OCI-M1 (cell line): ENCODE measurements around the gene MRGPRG.

Experiments
- DNase-seq: peaks from one replicate; lab custom pipeline; 2025; lab: John Stamatoyannopoulos, UW

The MRGPRG gene

DNA sequence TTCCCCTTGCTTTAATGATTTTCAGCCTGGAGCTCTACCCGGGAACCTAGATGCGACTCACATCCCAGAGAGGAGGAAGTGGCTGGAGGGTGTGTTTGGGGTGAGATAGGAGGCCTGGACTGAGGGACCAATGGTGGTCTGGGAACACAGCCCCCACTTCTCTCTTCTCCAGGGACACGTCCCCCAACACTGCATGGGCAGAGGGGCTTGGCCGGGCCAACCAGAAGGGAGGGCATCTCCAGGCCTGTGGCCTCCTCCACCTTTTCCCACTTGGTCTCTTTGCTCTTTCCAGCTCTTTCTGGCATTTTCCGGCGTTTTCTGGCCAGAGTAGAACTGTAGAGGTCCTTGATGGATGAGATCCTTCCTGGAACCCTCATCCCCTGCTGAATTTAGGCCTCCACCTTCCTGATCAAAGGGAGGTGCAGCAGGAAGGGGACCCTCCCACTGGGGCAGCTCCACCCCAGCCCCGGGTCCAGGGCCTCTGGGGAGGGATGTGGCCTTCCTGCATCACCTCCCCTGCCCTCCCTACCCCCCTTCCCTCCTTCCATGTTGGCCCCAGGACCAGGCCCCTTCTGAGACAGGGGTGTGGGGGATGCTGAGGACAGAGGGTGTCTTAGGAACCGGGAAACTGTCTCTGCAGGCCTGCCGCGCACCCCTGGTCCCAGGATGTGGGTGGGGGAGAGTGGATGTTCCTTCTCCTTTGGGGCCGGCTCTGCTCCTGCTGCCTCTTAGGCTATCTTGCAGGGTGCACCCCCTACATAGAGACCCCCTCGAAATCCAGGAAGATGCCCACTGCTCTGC lies 24.4 kb downstream of the MRGPRG start:
- no peak for DNase-seq

DNA sequence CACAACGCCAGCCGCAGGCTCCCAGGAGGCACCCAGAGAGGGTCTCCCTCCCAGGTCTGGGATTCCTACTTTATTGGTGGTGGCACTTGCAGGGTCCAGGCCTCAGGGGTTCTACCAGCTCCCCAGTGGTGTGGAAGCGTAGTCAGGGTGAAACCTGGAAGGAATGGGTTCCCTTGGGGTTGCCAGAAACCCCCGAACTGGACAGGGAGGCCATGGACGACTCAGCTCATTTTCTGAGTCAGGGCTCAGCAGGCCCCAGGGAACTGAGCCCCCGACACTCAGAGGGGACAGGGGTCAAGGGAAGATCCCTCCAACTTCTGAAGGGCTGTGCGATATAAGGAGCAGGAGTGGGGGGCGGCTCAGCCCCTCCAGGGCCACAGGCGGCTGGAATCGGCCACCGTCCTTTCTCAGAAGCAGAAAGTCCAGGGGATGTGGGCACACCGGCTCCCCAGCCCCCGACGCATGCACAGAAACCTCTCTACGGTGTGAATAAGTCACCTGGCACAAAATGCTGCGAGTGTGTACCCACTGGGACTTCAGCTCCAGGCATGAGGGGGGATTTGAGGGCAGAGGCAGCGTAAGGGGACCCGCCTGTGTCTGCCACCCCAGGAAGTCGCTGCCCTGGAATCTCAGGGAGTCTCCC lies 25.1 kb downstream of the MRGPRG start:
- DNase-seq = no peak

DNA sequence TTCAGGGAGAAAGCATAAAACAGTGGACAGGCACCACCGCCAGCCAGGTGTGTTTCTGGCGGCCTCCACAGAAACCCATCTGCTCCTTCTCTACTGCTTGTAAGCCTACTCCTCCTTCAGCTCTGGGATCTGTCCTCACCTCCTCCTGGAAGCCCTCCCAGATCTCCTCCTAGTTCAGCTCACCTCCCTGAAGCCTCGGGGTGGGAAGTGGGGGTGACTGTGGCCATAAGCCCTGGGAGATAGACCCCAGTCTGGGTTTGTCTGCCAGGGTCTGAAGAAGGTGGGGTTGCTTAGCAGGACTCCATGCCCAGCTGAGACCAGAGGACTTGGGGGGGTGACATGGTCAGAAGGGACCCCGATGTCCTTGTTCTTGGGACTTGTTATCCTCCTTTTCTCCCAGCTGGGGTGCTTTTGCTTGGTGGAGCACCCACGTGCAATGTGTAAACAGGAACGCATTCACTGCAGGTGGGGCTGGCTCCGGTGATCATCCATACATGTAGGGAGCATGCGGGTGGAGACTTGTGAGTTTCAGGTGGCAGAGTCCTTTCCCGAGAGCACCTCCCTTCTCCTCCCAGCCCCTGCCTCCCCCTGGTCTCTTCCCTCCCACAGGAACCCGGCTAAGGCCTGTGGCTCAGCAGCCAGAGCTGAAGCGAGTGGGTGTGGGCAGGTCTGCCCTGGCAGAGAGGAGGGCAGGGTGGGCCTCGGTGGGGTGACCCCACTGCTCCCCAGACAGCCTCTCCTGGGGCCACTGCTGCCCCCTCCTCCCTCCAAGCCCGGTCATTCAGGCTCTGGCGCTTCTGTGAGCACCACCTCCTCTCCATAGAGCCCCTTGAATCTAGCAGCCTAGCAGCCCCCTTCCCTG lies 25.9 kb downstream of the MRGPRG start:
- DNase-seq = no peak

DNA sequence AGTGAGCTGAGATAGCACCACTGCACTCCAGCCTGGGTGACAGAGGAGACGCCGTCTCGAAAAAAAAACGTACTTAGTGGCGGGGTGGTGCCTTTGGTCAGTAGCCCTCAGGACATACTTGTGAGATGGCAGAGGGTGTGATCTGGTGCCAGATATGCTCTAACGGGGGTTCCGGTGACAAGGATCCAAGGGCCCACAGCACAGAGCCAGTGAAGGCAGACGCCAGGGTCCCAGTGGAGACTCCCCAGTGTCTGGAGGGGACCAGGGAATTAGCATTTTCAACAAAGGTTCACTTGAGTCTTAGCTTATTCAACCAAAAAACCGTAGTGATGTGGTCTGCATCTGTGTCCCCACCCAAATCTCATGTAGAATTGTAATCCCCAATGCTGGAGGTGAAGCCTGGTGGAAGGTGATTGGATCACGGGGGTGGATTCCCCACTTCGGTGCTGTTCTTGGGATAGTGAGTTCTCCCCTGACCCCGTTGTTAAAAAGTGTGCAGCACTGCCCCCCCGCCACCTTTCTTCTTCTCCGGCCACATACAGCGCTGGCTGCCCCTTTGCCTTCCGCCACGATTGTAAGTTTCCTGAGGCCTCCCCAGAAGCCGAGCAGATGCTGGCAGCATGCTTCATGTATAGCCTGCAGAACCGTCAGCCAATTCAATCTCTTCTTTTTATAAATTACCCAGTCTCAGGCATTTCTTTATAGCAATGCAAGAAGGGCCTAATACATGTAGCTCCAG lies 26.9 kb downstream of the MRGPRG start:
- no peak for DNase-seq

DNA sequence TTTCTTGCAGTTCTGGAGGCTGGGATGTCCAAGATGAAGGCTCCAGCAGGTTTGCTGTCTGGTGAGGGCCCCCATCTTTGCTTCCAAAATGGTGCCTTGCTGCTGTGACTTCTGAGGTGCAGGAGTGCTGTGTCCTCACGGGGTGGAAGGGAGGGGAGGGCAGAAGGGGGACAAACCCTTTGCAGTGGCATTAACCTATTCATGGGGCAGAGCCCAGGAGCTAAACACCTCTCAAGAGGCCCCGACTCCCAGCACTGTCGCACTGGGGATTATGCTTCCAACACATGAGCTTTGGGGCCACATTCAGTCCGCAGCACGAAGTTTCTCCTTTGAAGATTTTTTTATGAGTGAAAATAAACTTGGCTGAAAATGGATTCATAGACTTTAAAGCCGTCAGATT lies 28.0 kb downstream of the MRGPRG start:
- DNase-seq = no peak

DNA sequence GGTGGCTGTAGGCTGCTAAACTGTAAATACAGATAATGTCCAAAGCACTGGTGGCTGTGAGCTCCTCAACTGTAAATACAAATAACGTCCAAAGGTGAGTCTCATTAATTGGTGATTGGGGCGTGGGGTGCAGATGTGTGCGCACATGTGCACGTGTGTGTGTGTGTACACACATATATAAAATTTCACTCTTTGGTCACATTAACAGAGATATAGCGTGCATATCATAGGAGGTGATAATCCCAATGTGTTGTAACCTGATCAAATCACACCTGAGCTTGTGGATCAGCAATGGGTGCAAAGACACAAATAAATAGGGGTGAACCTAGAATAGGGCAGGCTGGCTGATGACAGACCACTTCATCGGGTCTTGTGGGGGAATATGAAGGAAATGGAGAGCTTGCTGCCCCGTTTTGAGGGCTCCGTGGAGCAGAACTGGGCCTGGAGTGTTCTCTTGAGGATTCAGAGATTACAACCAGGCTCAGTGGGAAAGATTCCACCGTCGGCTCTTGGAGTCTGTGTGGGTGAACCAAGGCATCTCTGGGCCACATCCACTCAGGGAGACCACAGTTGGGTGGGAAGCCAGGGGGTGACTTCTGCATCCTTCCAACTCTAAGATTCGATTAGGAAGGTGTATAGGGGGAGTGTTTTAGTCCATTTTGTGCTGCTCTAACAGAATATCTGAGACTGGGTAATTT lies 28.6 kb downstream of the MRGPRG start:
- DNase-seq = no peak

DNA sequence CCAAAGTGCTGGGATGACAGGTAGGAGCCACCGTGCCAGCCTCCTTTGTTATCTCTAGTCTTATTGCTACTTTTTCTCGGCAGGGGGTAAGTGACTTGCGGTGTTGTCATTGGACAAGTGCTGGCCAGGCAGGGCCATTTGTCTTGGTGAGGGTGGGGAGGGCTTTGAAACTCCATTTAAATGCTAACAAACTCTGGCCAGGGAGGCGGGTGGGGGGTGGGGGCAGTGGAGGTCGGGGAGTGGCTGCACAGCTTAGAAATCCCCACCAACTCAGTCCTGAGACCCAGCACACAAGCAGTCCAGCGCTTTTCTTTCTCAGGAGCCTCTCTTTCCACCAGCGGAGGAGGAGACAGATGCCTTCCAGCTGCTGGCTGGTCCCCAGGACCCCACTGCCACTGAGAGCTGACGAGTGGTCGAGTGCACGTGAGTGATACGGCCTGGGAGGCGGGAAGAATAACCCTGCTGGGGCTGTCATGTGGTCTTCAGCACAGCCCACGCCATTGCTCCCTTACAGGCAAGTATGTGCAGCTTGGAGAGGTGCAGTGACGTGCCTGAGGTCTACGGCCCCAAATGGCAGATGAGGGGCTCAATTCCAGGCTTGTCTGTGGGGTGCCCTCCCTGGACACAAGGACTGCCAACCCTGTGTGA lies 29.3 kb downstream of the MRGPRG start:
- no peak for DNase-seq

DNA sequence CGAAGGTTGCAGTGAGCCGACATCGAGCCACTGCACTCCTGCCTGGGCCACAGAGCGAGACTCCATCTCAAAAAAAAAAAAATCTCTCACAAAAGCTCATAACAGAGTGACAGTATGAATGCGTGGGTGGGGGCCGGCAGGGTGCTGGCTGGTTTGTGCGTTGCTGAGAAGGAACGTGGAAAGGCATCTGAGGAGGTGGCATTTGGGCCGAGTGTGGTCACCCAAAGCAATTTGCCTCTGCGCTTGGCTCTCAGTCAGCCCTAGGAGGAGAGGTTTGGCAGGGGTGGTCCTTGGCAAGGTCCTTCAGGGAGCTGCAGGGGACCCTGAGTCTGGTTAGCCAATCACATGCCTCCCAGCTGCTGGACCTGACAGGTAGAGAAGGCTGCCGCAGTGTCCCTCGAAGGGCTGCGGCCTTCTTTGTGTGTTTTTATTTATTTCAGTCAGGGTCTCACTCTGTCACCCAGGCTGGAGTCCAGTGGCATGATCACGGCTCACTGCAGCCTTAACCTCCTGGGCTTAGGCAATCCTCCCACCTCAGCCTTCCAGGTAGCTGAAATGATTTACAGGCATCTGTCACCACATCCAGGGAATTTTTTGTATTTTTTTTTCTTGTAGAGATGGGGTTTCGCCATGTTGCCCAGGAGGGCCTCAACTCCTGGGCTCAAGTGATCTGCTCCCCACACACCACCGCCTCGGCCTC lies 30.0 kb downstream of the MRGPRG start:
- DNase-seq = no peak

DNA sequence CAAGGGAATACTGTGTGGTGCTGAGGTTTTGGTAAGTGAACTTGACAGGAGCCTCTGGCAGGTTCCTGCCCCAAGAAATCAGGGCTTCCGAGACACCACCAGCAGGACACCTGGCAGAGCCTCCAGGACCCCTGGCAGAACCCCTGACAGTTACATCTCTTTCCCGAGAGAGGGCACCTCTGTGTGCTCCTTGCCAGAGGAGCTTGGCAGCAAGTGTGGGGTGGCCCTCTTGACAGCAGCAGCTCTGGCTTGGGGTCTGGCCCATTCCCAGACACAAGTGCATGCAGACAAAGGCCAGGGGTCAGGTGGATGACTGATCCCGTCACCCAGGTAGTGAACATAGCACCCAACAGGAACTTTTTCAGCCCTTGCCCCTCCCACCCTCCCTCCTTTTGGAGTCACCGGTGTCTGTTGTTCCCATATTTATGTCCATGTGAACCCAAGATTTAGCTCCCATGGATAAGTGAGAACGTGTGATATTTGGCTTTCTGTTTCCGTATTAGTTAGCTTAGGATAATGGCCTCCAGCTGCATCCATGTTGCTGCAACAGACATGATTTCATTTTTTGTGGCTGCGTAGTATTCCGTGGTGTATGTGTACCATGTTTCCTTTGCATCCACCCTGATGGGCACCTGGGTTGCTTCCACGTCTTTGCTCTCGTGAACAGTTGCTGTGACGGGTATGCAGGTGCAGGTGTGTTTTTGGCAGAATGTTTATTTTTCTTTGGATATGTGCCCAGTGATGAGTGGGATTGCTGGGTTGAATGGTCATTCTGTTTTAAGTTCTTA lies 32.3 kb downstream of the MRGPRG start:
- no peak for DNase-seq

DNA sequence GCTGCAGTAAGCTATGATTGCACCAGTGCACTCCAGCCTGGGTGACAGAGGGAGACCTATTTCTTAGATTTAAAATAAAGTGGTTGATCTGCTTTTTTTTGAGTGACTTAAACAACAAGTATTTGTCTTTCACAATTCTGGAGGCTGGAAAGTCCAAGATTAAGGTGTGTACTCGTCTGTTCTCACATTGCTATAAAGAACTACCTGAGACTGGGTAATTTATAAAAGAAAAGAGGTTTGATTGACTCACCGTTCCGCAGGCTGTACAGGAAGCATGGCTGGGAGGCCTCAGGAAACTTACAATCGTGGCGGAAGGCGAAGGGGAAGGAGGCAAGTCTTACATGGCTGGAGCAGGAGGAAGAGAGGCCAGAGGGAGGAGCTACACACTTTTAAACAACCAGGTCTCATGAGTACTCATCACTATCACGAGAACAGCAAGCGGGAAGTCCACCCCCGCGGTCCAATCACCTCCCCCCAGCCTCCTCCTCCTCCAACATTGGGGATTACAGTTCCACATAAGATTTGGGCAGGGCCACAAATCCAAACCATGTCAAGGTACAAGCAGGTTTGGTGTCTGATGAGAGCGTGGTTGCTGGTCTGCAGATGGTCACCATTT lies 33.8 kb downstream of the MRGPRG start:
- DNase-seq = peak; percentile 8

DNA sequence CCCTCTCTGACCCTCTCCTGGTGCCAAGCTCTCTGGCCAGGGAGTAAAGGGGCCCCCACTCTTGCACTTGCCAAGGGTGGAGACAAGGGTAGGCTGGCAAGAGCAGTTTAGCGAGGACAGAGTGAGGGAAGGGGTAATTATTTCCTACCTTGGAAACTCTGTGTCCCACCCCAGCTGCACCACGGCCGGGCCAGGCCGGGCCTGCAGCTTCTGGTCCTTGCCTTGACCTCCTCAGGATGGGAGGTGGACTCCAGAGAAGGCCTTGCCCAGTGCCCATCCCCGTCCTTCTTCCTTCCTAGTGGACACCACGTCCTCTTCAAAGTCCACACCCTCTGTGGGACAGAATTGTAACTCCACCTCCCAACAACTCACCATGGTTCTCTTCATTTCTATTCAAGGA lies 35.1 kb downstream of the MRGPRG start:
- no peak for DNase-seq

DNA sequence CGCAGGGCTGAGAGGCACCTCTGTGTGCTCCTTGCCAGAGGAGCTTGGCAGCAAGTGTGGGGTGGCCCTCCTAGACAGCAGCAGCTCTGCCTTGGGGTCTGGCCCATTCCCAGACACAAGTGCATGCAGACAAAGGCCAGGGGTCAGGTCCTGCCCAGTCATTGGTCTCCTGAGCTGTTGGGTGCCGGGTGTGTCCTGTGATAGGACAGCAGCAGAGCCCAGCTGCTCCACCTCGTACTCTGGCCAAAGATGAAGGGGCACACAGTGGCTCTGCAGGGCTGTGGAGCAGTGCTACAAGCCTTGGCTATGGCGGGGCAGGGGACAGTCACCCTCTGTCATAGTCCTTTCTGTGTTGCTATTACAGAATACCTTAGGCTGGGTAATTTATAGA lies 36.2 kb downstream of the MRGPRG start:
- DNase-seq = no peak

DNA sequence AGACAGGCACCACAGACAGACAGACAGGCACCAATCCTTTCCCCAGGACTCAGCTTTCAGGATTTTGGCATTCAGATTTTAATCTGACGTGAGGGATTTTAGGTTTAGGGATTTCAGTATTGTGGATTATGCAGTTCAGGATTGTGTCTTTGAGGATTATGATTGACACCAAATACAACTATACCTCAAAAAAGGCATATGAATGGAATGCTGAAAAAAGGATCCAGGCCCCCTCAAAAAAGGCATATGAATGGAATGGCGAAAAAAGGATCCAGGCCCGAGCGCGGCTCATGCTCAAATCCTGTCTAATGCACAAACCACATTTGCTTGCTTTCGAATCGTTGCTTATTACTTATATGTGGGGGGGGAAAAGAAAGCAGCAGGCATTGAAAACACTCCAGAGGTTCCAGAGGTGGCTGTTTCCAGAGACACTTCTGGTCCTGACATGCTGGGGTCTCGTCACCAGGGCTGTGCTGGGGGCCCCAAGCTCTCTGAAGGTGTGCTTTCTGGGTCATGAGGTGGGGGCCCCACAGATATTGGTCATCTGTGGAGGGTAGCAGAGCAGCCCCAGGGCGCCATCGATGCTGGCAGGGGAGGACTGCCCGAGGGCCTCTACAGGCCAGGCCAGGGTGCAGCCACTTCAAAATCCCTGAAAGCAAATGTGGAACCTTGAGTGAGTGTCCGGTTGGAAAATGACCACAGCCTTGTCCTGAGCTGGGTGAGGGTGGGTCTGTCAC lies 36.7 kb downstream of the MRGPRG start:
- no peak for DNase-seq

DNA sequence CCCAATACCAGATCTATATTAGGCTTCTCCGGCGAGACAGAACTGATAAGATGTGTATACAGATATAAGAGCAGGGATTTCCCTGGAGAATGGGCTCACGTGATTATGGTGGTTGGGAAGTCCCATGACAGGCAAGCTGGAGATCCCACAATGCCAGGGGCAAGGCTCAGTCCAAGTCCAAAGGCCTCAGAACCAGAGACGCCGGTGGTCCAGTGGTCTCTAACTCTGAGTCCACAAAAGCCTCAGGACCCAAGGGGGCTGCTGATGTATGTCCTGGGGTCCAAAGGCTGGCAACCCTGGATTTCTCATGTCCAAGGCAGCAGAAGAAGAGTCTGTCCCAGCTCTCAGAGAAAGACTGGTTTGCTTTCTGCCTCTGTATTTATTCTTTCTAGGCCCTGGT lies 37.7 kb downstream of the MRGPRG start:
- DNase-seq = no peak

DNA sequence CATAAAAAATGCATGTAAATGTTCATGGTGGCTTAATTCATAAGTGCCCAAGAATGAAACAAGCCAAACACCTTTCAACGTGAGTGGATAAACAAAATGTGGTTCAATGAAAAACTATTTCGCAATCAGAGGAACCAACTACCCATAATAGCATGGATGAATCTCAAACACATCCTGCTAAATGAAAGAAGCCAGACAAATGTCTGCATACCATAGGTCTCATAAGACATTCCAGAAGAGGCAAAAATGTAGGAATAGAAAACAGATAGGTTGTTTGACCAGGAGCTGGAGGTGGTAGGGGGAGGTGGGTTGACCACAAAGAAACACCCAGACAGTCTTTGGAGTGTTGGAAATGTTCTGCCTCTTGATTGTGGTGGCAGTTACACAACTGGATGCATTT lies 40.3 kb downstream of the MRGPRG start:
- DNase-seq = no peak

DNA sequence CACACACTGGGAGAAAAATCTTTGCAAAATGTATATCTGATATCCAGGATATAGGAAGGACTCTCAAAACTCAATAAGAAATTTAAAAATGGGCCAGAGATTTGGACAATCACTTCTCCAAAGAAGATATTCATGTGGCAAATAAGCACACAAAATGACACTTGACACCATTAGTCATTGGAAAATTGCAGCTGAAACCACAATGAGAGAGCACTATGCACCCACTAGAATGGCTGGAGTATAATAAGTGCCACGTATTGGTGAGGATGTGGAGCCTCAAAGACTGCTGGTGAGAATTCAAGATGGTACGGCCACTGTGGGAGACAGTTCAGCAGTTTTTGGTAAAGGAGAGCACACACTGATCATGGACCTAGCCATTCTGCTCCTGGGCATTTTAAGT lies 40.7 kb downstream of the MRGPRG start:
- peak; percentile 22 for DNase-seq

DNA sequence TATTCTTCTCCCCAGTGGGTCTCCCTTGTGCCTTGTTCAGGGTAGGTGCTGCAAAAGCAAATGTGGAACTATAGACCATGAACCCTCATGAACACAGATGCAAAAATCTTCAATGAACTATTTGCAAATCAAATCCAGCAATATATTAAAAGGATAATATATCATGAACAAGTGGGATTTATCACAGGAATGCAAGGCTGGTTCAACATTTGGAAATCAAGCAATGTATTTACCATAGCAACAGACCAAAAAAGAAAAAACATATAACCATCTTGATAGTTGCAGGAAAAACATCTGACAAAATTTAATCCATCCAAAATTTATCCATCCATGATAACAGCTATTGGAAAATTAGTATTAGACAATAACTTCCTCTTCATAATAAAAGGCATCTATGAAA lies 42.1 kb downstream of the MRGPRG start:
- no peak for DNase-seq

DNA sequence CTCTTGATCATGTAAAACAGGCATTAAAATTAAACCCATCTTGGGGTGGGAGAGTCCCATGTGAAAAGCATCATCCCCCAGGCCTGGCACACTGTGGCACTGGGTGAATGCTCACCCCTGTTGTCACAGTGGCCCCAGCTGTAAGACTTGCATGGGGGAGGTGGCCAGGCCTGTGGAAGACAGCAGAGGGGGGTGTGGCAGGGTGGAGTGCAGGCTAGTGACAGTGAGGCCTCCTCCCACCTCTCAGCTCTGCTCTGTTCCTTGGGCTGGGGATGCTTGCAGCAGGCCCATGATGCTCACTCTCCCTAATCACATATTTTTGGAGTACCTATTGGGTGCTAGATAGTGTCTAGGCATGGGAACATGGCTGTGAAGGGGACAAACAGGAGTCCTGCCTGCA lies 43.4 kb downstream of the MRGPRG start:
- no peak for DNase-seq
